ENCODE measurements around the gene TPCN2. TPM values are rescaled to one million over a fixed set of nuclear protein-coding genes. Genes with fewer than 3 reads are reported as not detected.
A peak's percentile ranks its signal among the peaks of the same experiment; 100 is the strongest.

TPCN2 gene
- total and polyA plus RNA-seq, 12 donors, result 3.1 to 21.6 (median 10.4) TPM

GRCh38 chr11:69071956-69072355 is 23.2 kb downstream of the TPCN2 start:
- intact Hi-C loops (cut with DNase I), result no loop called here
- no peaks in the 10 kb centered on the region for H3K27me3 ChIP-seq
- H3K4me1 ChIP-seq (replicated peaks in 1 of 2), result no peaks in the 10 kb centered on the region
- WGBS, 4 donors, result 91 to 94% (median 92%) methylated on average over 6 to 13 of the region's 13 CpGs
- no peaks in the 10 kb centered on the region for H3K9me3 ChIP-seq (replicated peaks in 1 of 3)
- peaks cover 0 to 14% of the 10 kb centered on the region in 2 donors for H3K36me3 ChIP-seq (replicated peaks in 1 of 2)
- DNase-seq, result no peak
- TF ChIP-seq CTCF (IDR thresholded peaks at IDR 0.05) (no peak), POLR2A (IDR thresholded peaks at IDR 0.05) (no peak)
- no peak overlapping the region for H3K4me3 ChIP-seq
- H3K27ac ChIP-seq, result no peak overlapping the region

- TF ChIP-seq POLR2A (IDR thresholded peaks at IDR 0.05), result no peak
- no peak for TF ChIP-seq CTCF (IDR thresholded peaks at IDR 0.05)
- intact Hi-C loops (cut with DNase I), result no loop called here
- Histone ChIP-seq H3K27me3 (no peaks in the 10 kb centered on the region), H3K4me1 (replicated peaks in 1 of 2) (no peaks in the 10 kb centered on the region), H3K4me3 (no peak overlapping the region), H3K27ac (no peak overlapping the region), H3K36me3 (replicated peaks in 1 of 2) (peaks cover 0 to 17% of the 10 kb centered on the region in 2 donors), H3K9me3 (replicated peaks in 1 of 3) (no peaks in the 10 kb centered on the region)
- WGBS, 4 donors, result 68 to 75% (median 71%) methylated on average over 4 to 8 of the region's 8 CpGs
- DNase-seq, result peak in 1 of 7 donors; percentile 35
These were observed 24.7 kb downstream of the TPCN2 start for GRCh38 chr11:69073469-69073868.

GRCh38 chr11:69074375-69075140 is 25.8 kb downstream of the TPCN2 start:
- Histone ChIP-seq H3K27me3 (no peaks in the 10 kb centered on the region), H3K27ac (peak overlapping the region in 1 of 5 donors; percentile 15), H3K4me1 (replicated peaks in 1 of 2) (no peaks in the 10 kb centered on the region), H3K4me3 (no peak overlapping the region), H3K36me3 (replicated peaks in 1 of 2) (peaks cover 0 to 28% of the 10 kb centered on the region in 2 donors), H3K9me3 (replicated peaks in 1 of 3) (no peaks in the 10 kb centered on the region)
- TF ChIP-seq POLR2A (IDR thresholded peaks at IDR 0.05), result no peak
- TF ChIP-seq CTCF (IDR thresholded peaks at IDR 0.05), result no peak
- DNase-seq, result no peak
- intact Hi-C loops (cut with DNase I), result no loop called here
- 86 to 93% (median 90%) methylated on average over 16 to 20 of the region's 20 CpGs for WGBS, 4 donors

- Histone ChIP-seq H3K27me3 (no peaks in the 10 kb centered on the region), H3K4me3 (no peak overlapping the region), H3K4me1 (replicated peaks in 1 of 2) (no peaks in the 10 kb centered on the region), H3K9me3 (replicated peaks in 1 of 3) (no peaks in the 10 kb centered on the region), H3K36me3 (replicated peaks in 1 of 2) (peaks cover 0 to 37% of the 10 kb centered on the region in 2 donors), H3K27ac (peak overlapping the region in 1 of 5 donors; percentile 5)
- WGBS, 4 donors, result 86 to 88% (median 88%) methylated on average over 18 of the region's 18 CpGs
- no peak for DNase-seq
- TF ChIP-seq POLR2A (IDR thresholded peaks at IDR 0.05) (no peak), CTCF (IDR thresholded peaks at IDR 0.05) (no peak)
- intact Hi-C loops (cut with DNase I), result no loop called here
These were observed 26.8 kb downstream of the TPCN2 start for GRCh38 chr11:69075421-69076128.
